AG09319 (cell line): ENCODE results near the gene ZC3H11A.

Experiments
- DNase-seq: peaks from one replicate; pipeline ENCODE4 v3.0.0-alpha.2; 2010; ENCODE audit warnings: low read depth; ENCODE audit errors: extremely low read depth
- TF ChIP-seq, protein P1 (sequence below): IDR thresholded peaks from 2 replicates; pipeline ENCODE4 v1.5.1; 2011; ENCODE audit warnings: low read depth, mild to moderate bottlenecking, inconsistent platforms, low read length, moderate library complexity

ZC3H11A gene

GRCh38 chr1:203763505-203763904 lies 31.9 kb upstream of the ZC3H11A start:
- TF ChIP-seq, protein P1, sequence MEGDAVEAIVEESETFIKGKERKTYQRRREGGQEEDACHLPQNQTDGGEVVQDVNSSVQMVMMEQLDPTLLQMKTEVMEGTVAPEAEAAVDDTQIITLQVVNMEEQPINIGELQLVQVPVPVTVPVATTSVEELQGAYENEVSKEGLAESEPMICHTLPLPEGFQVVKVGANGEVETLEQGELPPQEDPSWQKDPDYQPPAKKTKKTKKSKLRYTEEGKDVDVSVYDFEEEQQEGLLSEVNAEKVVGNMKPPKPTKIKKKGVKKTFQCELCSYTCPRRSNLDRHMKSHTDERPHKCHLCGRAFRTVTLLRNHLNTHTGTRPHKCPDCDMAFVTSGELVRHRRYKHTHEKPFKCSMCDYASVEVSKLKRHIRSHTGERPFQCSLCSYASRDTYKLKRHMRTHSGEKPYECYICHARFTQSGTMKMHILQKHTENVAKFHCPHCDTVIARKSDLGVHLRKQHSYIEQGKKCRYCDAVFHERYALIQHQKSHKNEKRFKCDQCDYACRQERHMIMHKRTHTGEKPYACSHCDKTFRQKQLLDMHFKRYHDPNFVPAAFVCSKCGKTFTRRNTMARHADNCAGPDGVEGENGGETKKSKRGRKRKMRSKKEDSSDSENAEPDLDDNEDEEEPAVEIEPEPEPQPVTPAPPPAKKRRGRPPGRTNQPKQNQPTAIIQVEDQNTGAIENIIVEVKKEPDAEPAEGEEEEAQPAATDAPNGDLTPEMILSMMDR: no peak
- no peak for DNase-seq

- DNase-seq: no peak
- TF ChIP-seq, protein P1: no peak
Measured at GRCh38 chr1:203764105-203765028, 31.1 kb upstream of the ZC3H11A start.

DNA sequence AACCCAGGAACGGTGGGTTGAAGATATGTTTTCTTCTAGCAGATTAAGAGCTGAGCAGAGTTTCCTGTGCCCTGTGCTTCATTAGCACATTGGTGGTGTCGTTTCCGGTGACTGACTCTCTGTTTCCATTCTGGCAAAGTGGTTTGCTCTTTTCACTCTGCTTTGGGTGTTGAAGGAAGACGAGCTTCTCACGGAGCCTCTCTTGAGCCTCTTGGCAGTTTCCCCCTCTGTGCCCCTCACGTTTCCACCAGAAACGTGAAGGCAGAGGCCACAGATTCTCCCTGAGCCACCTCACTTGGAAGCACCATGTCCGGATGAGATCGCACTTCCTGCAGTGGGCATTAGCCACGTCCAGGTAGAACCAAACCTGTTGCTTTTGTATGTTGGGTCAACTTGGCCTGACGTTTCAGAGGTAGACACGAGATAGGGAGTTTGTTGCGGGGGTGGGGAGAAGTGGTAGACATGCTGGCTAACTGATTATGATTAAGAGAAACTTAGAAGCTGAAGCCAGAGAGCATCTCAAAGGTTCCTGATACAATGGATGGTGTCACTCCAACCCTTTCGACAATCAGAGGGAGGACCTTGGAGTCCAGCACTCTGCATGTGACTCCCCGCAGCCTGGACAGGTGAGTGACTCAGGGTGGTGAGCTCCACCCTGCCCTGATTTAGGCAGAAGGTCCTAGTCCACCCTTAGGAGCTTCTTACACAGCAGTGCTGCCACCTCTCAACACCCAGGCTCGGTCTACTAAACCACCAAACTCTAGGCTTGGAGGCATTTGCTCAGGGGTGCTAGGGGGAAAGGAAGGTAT lies 30.2 kb upstream of the ZC3H11A start, which contains the start of gene LAX1:
LAX1 (plus strand) TSS at position 155 of the 809 bp plus-strand sequence; CDS start at position 538, 383 bp downstream.
- TF ChIP-seq, protein P1: no peak
- DNase-seq: no peak

- no peak for DNase-seq
- TF ChIP-seq, protein P1: no peak
Measured at GRCh38 chr1:203768256-203768655, 27.2 kb upstream of the ZC3H11A start.

DNA sequence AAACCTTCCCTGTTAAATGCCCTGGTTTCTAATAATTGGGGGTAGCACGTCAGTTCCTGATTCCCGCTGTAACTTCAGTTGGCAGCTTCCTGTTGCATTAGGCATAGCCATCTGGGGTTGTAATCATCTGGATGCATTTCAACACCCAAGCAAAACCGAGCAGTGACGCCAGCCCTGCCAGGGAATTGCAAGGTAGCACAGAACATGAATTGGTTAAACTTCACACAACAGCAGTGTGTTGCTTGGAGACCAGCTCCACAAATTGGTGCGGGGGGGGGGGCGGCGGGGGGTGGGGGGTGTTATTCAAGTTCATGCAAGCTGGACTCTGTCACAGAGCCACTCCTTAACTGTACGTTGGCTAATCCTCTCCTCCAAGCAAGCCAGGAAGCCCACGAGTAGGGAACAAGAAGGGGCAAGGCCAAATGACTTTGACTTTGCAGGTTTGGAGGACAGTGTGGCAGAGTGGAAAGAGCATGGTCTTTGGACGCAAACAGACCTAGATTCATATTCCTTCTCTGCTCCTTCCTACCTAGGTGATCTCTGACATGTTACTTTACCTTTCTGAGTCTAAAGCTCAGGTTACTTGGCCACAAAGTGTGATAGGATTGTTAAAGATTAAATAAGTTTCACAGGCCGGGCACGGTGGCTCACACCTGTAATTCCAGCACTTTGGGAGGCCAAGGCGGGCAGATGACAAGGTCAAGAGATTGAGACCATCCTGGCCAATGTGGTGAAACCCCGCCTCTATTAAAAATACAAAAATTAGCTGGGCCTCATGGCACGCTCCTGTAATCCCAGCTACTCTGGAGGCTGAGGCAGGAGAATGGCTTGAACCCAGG lies 25.7 kb upstream of the ZC3H11A start:
- peak; percentile 74 for DNase-seq
- TF ChIP-seq, protein P1: no peak

- TF ChIP-seq, protein P1: no peak
- no peak for DNase-seq
Measured at GRCh38 chr1:203771901-203772301, 23.5 kb upstream of the ZC3H11A start.
